Coronary artery (tissue), 2 donors: ENCODE measurements around the gene ENOX1.

ENCODE experiments used
- DNase-seq: peaks from one replicate; pipeline ENCODE4 v3.0.0-alpha.2; 2017; ENCODE audit warnings: low spot score
- H3K27ac ChIP-seq, 2 donors: fragments of 200-600 bp; sonication (generic); one replicate each; pipeline ENCODE4 v1.5.1; 2016 to 2019
- H3K4me3 ChIP-seq: fragments of 200-600 bp; sonication (generic); 2 replicates; pipeline ENCODE4 v1.5.1; 2016; ENCODE audit warnings: mild to moderate bottlenecking, moderate library complexity
- CTCF ChIP-seq: fragments of 200-600 bp; sonication (generic); IDR thresholded peaks from one replicate; pipeline ENCODE4 v1.5.1; 2019; ENCODE audit warnings: antibody characterized with exemption

Gene ENOX1

GRCh38 chr13:43776501-43777079 lies 10.2 kb downstream of the ENOX1 start:
- H3K27ac ChIP-seq, result no peak overlapping the region
- DNase-seq, result no peak
- H3K4me3 ChIP-seq, result no peak overlapping the region
- TF ChIP-seq CTCF, result no peak

- no peak overlapping the region for H3K4me3 ChIP-seq
Observed at GRCh38 chr13:43776006-43776405, 10.8 kb downstream of the ENOX1 start.

GRCh38 chr13:43773602-43774001 lies 13.2 kb downstream of the ENOX1 start:
- Histone ChIP-seq H3K27ac (no peak overlapping the region), H3K4me3 (no peak overlapping the region)
- no peak for DNase-seq
- no peak for TF ChIP-seq CTCF

More at GRCh38 chr13:43776006-43776405, 10.8 kb downstream of the ENOX1 start:
- DNase-seq, result no peak
- no peak for TF ChIP-seq CTCF
- H3K27ac ChIP-seq, result no peak overlapping the region

GRCh38 chr13:43770871-43771270 lies 15.9 kb downstream of the ENOX1 start:
- TF ChIP-seq CTCF, result no peak
- Histone ChIP-seq H3K4me3 (no peak overlapping the region), H3K27ac (no peak overlapping the region)
- no peak for DNase-seq

GRCh38 chr13:43769529-43769928 lies 17.2 kb downstream of the ENOX1 start:
- TF ChIP-seq CTCF, result no peak
- no peak overlapping the region for H3K4me3 ChIP-seq
- H3K27ac ChIP-seq, result no peak overlapping the region
- DNase-seq, result no peak

- H3K27ac ChIP-seq, result no peak overlapping the region
- no peak for TF ChIP-seq CTCF
- no peak for DNase-seq
- H3K4me3 ChIP-seq, result no peak overlapping the region
Observed at GRCh38 chr13:43767341-43767931, 19.3 kb downstream of the ENOX1 start.

- no peak overlapping the region for H3K4me3 ChIP-seq
- H3K27ac ChIP-seq, result no peak overlapping the region
- no peak for TF ChIP-seq CTCF
- DNase-seq, result no peak
Observed at GRCh38 chr13:43766725-43767124, 20.0 kb downstream of the ENOX1 start.
